ENCODE results near the gene CEP78.
"Not testable (repeated sequence)": the region's sequence is repeated elsewhere in the genome, so short reads cannot be mapped to it uniquely, and the experiment has no call there.

The CEP78 gene

DNA sequence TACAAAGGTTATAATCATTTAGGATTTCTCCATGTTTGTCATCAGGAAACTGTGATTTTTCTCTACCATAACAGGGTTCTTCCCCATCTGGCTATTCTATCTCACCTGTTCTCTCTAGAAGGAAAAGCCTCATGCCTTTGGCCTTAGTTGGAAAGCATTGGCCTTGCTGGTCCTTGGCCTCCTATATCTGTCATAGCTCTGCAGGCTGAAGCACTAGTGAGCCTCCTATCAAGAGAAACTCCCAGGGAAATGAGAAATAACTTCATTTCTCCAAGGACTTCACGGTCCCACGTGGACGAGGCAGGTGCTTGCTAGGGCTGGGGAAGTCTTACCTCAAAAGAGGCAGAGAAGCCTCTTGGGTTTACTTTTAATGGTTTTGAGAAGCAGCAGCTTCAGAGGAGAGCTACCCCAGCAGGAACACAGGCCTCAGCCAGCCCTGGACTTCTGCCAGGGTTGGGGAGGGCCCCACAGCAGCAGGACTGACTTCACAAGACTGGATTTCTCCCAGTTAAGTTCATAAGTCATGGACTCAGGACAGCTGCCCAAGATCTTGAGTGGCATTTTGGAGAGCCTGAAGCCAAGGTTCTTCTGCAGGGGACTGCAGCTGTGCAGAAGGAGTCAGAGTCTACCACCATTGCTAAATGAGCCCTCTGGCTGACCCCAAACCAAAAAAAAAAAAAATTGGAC is 45.2 kb downstream of the CEP78 start:
- in situ Hi-C loops (cut with MboI; ENCODE audit: low sequenced_read_pairs) = no loop called here

- in situ Hi-C loops (cut with MboI; ENCODE audit: low sequenced_read_pairs) = not testable (repeated sequence)
Observed at GRCh38 chr9:78284181-78284580, 48.3 kb downstream of the CEP78 start.

GRCh38 chr9:78286125-78286524 is 50.2 kb downstream of the CEP78 start:
- in situ Hi-C loops (cut with MboI; ENCODE audit: low sequenced_read_pairs) = no loop called here

- in situ Hi-C loops (cut with MboI; ENCODE audit: low sequenced_read_pairs) = no loop called here
Observed at GRCh38 chr9:78286946-78287388, 51.1 kb downstream of the CEP78 start.

- in situ Hi-C loops (cut with MboI; ENCODE audit: low sequenced_read_pairs) = no loop called here
Observed at GRCh38 chr9:78288214-78288892, 52.5 kb downstream of the CEP78 start.

DNA sequence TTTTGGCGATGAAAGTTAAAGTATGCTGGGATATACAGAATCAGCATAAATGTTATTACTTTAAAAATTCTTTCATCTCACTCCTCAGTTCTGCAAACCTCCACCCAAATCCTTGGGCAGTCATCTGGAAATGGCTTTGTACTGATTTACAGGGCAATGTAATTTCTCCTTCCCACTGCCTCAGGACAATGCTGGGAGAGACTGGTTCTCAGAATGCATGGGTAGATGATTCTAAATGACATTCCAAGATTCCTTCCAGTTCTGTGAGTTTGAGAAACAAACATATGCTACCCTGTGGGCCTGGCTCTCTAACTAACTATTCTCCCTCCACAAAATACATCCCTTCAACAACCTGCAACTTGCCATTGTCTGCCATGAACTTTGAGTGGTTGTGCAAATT is 53.6 kb downstream of the CEP78 start:
- in situ Hi-C loops (cut with MboI; ENCODE audit: low sequenced_read_pairs) = no loop called here

- in situ Hi-C loops (cut with MboI; ENCODE audit: low sequenced_read_pairs) = no loop called here
Observed at GRCh38 chr9:78291240-78291925, 55.5 kb downstream of the CEP78 start.

GRCh38 chr9:78292026-78292425 is 56.2 kb downstream of the CEP78 start:
- in situ Hi-C loops (cut with MboI; ENCODE audit: low sequenced_read_pairs) = no loop called here

- in situ Hi-C loops (cut with MboI; ENCODE audit: low sequenced_read_pairs) = no loop called here
Observed at GRCh38 chr9:78292716-78293497, 57.0 kb downstream of the CEP78 start.

GRCh38 chr9:78294290-78295176 is 58.7 kb downstream of the CEP78 start:
- in situ Hi-C loops (cut with MboI; ENCODE audit: low sequenced_read_pairs) = no loop called here

DNA sequence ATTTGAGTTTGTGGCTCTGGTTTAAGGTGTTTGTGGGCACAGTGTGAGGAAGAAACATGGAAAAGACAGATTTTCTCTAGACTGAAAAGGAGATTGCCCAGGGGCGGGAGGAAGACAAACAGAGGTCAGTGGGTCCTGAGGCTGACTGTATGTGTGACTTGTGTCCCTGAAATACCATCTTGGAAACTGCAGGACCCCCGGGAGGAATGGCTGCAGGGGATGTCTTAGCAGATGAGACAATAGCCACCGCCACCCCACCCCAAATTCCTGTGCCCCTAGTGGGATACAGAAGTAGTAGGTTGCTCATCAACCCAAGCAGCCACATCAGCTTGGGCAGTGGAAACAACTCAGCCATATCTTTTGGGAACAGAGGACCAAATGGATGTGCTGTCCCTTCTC is 59.3 kb downstream of the CEP78 start:
- in situ Hi-C loops (cut with MboI; ENCODE audit: low sequenced_read_pairs) = no loop called here

- in situ Hi-C loops (cut with MboI; ENCODE audit: low sequenced_read_pairs) = no loop called here
Observed at GRCh38 chr9:78295731-78296130, 59.9 kb downstream of the CEP78 start.

- in situ Hi-C loops (cut with MboI; ENCODE audit: low sequenced_read_pairs) = no loop called here
Observed at GRCh38 chr9:78296201-78296892, 60.5 kb downstream of the CEP78 start.

GRCh38 chr9:78296893-78297671 is 61.2 kb downstream of the CEP78 start, which contains the start of gene PSAT1:
PSAT1 (plus strand) TSS chr9:78297125; CDS start chr9:78297211, 86 bp downstream.
- in situ Hi-C loops (cut with MboI; ENCODE audit: low sequenced_read_pairs) = no loop called here

GRCh38 chr9:78297672-78297961 is 61.7 kb downstream of the CEP78 start:
- in situ Hi-C loops (cut with MboI; ENCODE audit: low sequenced_read_pairs) = no loop called here

- in situ Hi-C loops (cut with MboI; ENCODE audit: low sequenced_read_pairs) = no loop called here
Observed at GRCh38 chr9:78298046-78298765, 62.3 kb downstream of the CEP78 start.

GRCh38 chr9:78300209-78300608 is 64.3 kb downstream of the CEP78 start:
- in situ Hi-C loops (cut with MboI; ENCODE audit: low sequenced_read_pairs) = loop anchor here (25.0 kb wide), 1 partner anchor 112 kb away; no protein-coding TSS in a partner anchor

- in situ Hi-C loops (cut with MboI; ENCODE audit: low sequenced_read_pairs) = loop anchor here (25.0 kb wide), 1 partner anchor 111 kb away; no protein-coding TSS in a partner anchor
Observed at GRCh38 chr9:78301466-78301865, 65.6 kb downstream of the CEP78 start.

Measured in HL-60/S4 treated with retinoic acid at 250 ng/mL for 4 days and 3 days (cell line).